Measurements from ENCODE around the gene MRAS. TPM values are rescaled to one million over a fixed set of nuclear protein-coding genes. Genes with fewer than 3 reads are reported as not detected.
A peak's percentile ranks its signal among the peaks of the same experiment; 100 is the strongest.

The MRAS gene
- total RNA-seq, 1 donor from 2014 or later: 349 TPM

DNA sequence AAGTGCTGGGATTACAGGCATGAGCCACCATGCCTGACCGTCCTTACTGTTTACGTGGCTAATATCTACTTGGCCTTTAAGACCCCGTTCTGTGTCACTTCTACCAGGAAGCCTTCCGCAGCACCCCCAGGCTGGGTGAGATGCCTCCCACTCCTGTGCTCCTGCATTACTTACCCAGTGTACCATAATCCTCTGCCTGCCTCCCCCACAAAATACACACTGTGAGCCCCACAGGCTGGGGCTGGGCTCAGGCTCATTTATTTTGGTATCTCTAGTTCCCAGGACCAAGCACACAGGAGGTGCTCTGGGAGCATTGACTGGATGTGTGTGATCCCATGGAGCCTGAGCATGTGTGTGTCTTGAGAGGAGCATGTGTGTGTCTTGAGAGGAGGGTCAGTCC, 14.9 kb downstream of the MRAS start:
- no peak overlapping the region for H3K4me3 ChIP-seq
- intact Hi-C loops (cut with micrococcal nuclease): no loop called here

DNA sequence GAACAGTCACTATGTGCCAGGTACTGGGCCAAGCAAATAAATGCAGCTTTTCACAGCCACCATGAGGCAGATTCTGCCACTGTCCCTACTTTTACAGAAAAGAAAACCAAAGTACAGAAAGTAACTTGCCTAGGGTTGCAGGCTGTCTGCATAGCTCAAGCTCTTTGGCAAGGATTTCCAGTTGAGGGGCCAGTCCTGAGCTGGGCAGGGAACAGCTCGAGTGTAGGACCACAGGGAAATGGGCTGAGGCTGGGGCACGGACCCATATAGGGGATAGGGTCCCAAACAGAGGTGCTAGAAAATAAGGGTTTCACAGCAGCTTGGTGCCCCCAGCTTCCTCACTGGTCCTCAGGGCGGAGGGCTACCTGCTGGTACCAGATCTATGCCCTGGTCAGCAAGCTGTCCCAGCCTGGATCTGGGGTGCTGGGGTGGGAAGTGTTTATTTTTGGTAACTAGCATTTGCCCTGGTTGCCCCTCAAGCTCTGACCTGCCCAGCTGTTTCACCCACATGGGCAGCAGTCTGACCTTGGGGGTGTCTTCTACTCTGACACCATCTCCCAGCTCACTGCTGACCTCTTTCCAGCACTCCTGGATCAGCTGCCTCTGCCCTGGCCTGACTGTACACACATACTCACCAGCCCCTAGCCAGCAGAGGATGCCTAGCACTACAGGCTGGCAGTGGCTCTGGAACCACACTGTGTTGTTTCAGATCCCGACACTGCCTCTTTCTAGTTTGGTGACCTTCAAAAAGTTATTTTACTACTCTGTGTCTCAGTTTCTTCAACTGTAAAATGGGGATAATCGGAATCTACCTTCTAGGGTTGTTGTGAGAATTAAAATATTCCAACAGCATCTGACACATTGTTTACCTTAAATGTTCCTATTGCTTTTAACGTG, 16.2 kb downstream of the MRAS start:
- Histone ChIP-seq H3K36me3 (no peaks in the 10 kb centered on the region), H3K4me3 (no peak overlapping the region), H3K9me3 (replicated peaks) (no peaks in the 10 kb centered on the region), H3K4me1 (peaks cover 100% of the 10 kb centered on the region), H3K27me3 (ENCODE audit: low read depth) (no peaks in the 10 kb centered on the region), H3K27ac (replicated peaks) (peak overlapping the region; percentile 92)
- intact Hi-C loops (cut with micrococcal nuclease): no loop called here
- DNase-seq: peak; percentile 39
- TF ChIP-seq, protein P1, sequence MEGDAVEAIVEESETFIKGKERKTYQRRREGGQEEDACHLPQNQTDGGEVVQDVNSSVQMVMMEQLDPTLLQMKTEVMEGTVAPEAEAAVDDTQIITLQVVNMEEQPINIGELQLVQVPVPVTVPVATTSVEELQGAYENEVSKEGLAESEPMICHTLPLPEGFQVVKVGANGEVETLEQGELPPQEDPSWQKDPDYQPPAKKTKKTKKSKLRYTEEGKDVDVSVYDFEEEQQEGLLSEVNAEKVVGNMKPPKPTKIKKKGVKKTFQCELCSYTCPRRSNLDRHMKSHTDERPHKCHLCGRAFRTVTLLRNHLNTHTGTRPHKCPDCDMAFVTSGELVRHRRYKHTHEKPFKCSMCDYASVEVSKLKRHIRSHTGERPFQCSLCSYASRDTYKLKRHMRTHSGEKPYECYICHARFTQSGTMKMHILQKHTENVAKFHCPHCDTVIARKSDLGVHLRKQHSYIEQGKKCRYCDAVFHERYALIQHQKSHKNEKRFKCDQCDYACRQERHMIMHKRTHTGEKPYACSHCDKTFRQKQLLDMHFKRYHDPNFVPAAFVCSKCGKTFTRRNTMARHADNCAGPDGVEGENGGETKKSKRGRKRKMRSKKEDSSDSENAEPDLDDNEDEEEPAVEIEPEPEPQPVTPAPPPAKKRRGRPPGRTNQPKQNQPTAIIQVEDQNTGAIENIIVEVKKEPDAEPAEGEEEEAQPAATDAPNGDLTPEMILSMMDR (IDR thresholded peaks at IDR 0.05; ENCODE audit: borderline replicate concordance): no peak

More for the DNA sequence above, 14.9 kb downstream of the MRAS start:
- Histone ChIP-seq H3K36me3 (no peaks in the 10 kb centered on the region), H3K27me3 (ENCODE audit: low read depth) (no peaks in the 10 kb centered on the region), H3K27ac (replicated peaks) (peak overlapping the region; percentile 92), H3K4me1 (peaks cover 100% of the 10 kb centered on the region), H3K9me3 (replicated peaks) (no peaks in the 10 kb centered on the region)
- TF ChIP-seq, protein P1 (IDR thresholded peaks at IDR 0.05; ENCODE audit: borderline replicate concordance): no peak
- no peak for DNase-seq

DNA sequence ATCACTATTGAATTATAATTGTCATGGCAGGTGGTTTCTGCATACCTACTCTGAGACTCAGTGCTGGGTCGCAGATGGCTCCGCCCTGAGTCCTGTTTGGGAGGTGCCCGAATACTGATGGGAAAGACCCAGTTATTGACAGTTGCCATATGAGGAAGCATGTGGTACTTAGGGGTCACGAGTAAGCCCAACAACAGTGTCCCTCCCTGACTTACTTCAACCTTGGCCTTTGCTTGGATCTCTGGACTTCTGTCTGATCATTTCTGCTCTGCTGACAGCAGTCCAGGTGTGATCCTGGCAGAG, 16.8 kb downstream of the MRAS start:
- Histone ChIP-seq H3K4me1 (peaks cover 100% of the 10 kb centered on the region), H3K4me3 (no peak overlapping the region), H3K36me3 (no peaks in the 10 kb centered on the region), H3K27ac (replicated peaks) (peak overlapping the region; percentile 92), H3K27me3 (ENCODE audit: low read depth) (no peaks in the 10 kb centered on the region), H3K9me3 (replicated peaks) (no peaks in the 10 kb centered on the region)
- TF ChIP-seq, protein P1 (IDR thresholded peaks at IDR 0.05; ENCODE audit: borderline replicate concordance): no peak
- no peak for DNase-seq
- intact Hi-C loops (cut with micrococcal nuclease): no loop called here

DNA sequence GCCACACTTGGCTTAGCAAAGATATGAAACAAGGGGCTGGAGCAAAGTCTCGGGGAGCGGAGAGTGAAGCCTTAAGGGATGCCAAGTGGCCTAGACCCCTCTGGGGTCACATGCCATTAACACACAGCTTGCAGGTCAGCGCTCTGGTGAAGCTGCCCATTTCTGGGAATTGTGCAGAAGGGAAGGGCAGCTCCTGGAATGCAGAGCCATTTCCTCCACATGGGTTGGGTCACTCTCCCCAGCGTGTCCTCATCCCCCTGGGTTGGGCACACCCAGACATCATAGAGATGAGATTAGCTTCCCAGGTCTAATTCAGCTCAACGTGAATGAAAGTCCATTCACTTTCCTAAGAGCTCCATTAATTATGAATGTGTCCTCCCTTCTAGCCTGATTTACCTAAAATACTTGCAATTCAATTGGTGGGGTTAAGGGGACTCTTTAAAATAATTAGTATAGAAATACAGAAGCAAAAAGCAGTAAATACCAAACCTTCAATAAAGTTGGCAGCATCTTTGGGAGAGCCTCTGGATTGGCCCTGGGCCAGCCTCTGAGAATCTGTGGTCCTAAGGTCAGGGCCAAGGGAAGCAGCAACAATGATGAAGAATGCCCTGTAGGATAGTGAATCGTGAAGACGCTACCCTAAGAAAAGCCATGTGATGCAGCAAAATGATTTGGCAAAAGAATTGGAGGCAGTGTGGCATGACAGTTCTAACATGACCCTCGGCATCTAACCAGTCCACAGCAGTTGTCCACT, 17.8 kb downstream of the MRAS start:
- intact Hi-C loops (cut with micrococcal nuclease): no loop called here
- H3K4me3 ChIP-seq: no peak overlapping the region
- no peaks in the 10 kb centered on the region for H3K27me3 ChIP-seq (ENCODE audit: low read depth)
- no peaks in the 10 kb centered on the region for H3K36me3 ChIP-seq
- H3K4me1 ChIP-seq: peaks cover 100% of the 10 kb centered on the region
- no peak for DNase-seq
- no peaks in the 10 kb centered on the region for H3K9me3 ChIP-seq (replicated peaks)
- H3K27ac ChIP-seq (replicated peaks): peak overlapping the region; percentile 92
- TF ChIP-seq, protein P1 (IDR thresholded peaks at IDR 0.05; ENCODE audit: borderline replicate concordance): no peak

DNA sequence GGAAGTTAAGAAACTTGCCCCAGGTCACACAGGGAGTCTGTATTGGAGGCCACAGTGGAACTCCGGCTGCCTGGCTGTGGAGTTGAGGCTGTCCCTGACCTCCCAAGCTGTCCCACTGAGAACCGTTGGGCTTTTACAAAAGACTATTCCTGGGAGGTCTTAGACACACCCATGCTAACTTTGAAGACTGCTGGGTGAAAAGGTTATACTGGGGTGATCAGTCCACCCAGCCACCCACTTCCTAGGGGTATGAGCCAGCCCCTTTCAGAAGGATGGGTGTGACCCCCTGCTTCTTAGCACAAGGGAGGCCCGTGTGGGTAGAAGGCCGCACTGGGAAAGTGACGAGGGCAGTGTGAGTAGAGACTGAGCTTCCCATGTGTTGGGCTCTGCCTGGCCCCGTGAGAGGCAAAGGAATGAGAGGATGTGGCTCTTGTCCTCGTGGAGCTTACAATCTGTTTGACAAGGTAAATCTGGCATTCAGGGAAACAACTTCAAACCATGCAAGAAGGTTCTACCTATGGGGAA, 19.0 kb downstream of the MRAS start:
- H3K4me1 ChIP-seq: peaks cover 98% of the 10 kb centered on the region
- intact Hi-C loops (cut with micrococcal nuclease): no loop called here
- DNase-seq: no peak
- H3K27me3 ChIP-seq (ENCODE audit: low read depth): no peaks in the 10 kb centered on the region
- TF ChIP-seq, protein P1 (IDR thresholded peaks at IDR 0.05; ENCODE audit: borderline replicate concordance): no peak
- H3K4me3 ChIP-seq: no peak overlapping the region
- H3K36me3 ChIP-seq: no peaks in the 10 kb centered on the region
- no peaks in the 10 kb centered on the region for H3K9me3 ChIP-seq (replicated peaks)
- peak overlapping the region; percentile 92 for H3K27ac ChIP-seq (replicated peaks)
